GM12878 (cell line): ENCODE data around the gene TPRA1.

Experiments
- EGR1 ChIP-seq, 2 experiments: IDR thresholded peaks; 1 replicate in 1 of 2; 2 replicates in 1 of 2; pipeline ENCODE4 v1.6.1; 2011 to 2012; ENCODE audit warnings: low read depth in 2 of 2, low read length in 2 of 2, borderline replicate concordance in 1 of 2, mild to moderate bottlenecking in 1 of 2, moderate library complexity in 1 of 2
- HDAC6 ChIP-seq: fragments of 200-600 bp; sonication (generic); IDR thresholded peaks from one replicate; pipeline ENCODE4 v1.8.0; 2017; ENCODE audit warnings: antibody characterized with exemption; ENCODE audit not compliant: unreplicated experiment
- LARP7 ChIP-seq: fragments of 450-650 bp; IDR thresholded peaks from 2 replicates; pipeline ENCODE4 v1.6.1; 2017; ENCODE audit warnings: mild to moderate bottlenecking
- POLR2A ChIP-seq: IDR thresholded peaks from 2 replicates; pipeline ENCODE4 v1.6.1; 2011; ENCODE audit warnings: low read depth, mild to moderate bottlenecking, low read length
- SMC3 ChIP-seq: IDR thresholded peaks from 2 replicates; pipeline ENCODE4 v1.6.1; 2011; ENCODE audit warnings: low read length, improper control_type of control experiment, borderline replicate concordance
- ZNF274 ChIP-seq: IDR thresholded peaks from one replicate; pipeline ENCODE4 v1.8.0; 2011; ENCODE audit not compliant: insufficient read length, insufficient read depth
- TF ChIP-seq, protein P1 (sequence below): IDR thresholded peaks from 2 replicates; pipeline ENCODE4 v1.6.1; 2011; ENCODE audit warnings: borderline replicate concordance, low read depth, mild to moderate bottlenecking, moderate library complexity, mixed read lengths, low read length; ENCODE audit not compliant: insufficient read depth; ENCODE audit errors: extremely low read length
- TF ChIP-seq, protein P2 (sequence below), 3 experiments: IDR thresholded peaks in 2 of 3; conservative IDR thresholded peaks in 1 of 3; 2 replicates each; pipeline ENCODE4 v1.5.1; 2011; ENCODE audit warnings: low read depth in 3 of 3, low read length in 3 of 3, mild to moderate bottlenecking in 3 of 3, control low read depth in 2 of 3, moderate library complexity in 2 of 3, inconsistent platforms in 1 of 3, mixed read lengths in 1 of 3; ENCODE audit not compliant: control insufficient read depth in 2 of 3, insufficient read depth in 1 of 3; ENCODE audit errors: extremely low read depth in 1 of 3
- TF ChIP-seq, protein P3 (sequence below): fragments of 450-650 bp; IDR thresholded peaks from 2 replicates; pipeline ENCODE4 v1.6.1; 2017; ENCODE audit warnings: mild to moderate bottlenecking

DNA sequence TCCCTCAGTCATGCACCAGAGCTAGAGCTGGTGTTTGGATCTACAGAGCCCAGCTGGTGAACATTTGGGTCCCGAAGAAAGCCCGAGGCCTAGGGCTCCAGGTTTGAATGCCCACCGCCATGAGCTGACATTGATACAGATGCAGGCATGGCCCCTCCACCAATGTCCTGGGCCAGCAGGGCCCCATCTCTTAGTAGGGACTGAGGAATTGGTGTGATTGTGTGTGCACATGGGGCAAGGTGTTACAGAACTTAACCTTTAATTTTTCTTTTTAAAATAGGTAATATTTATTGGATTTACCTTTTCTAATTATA is 49.5 kb upstream of the TPRA1 start:
- TF ChIP-seq EGR1 (IDR thresholded peaks at IDR 0.05; ENCODE audit: borderline replicate concordance in 1 of 2, low read depth in 2 of 2, low read length in 2 of 2) (no peak), LARP7 (no peak), ZNF274 (no peak), POLR2A (no peak), SMC3 (no peak), HDAC6 (no peak)
- TF ChIP-seq, protein P1, sequence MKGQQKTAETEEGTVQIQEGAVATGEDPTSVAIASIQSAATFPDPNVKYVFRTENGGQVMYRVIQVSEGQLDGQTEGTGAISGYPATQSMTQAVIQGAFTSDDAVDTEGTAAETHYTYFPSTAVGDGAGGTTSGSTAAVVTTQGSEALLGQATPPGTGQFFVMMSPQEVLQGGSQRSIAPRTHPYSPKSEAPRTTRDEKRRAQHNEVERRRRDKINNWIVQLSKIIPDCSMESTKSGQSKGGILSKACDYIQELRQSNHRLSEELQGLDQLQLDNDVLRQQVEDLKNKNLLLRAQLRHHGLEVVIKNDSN, result no peak
- TF ChIP-seq, protein P2, sequence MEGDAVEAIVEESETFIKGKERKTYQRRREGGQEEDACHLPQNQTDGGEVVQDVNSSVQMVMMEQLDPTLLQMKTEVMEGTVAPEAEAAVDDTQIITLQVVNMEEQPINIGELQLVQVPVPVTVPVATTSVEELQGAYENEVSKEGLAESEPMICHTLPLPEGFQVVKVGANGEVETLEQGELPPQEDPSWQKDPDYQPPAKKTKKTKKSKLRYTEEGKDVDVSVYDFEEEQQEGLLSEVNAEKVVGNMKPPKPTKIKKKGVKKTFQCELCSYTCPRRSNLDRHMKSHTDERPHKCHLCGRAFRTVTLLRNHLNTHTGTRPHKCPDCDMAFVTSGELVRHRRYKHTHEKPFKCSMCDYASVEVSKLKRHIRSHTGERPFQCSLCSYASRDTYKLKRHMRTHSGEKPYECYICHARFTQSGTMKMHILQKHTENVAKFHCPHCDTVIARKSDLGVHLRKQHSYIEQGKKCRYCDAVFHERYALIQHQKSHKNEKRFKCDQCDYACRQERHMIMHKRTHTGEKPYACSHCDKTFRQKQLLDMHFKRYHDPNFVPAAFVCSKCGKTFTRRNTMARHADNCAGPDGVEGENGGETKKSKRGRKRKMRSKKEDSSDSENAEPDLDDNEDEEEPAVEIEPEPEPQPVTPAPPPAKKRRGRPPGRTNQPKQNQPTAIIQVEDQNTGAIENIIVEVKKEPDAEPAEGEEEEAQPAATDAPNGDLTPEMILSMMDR (IDR thresholded peaks at IDR 0.05 in 2 of 3, conservative IDR thresholded peaks at IDR 0.05 in 1 of 3; ENCODE audit: control insufficient read depth in 2 of 3, extremely low read depth in 1 of 3, insufficient read depth in 1 of 3, low read depth in 3 of 3, low read length in 3 of 3), result no peak
- TF ChIP-seq, protein P3, sequence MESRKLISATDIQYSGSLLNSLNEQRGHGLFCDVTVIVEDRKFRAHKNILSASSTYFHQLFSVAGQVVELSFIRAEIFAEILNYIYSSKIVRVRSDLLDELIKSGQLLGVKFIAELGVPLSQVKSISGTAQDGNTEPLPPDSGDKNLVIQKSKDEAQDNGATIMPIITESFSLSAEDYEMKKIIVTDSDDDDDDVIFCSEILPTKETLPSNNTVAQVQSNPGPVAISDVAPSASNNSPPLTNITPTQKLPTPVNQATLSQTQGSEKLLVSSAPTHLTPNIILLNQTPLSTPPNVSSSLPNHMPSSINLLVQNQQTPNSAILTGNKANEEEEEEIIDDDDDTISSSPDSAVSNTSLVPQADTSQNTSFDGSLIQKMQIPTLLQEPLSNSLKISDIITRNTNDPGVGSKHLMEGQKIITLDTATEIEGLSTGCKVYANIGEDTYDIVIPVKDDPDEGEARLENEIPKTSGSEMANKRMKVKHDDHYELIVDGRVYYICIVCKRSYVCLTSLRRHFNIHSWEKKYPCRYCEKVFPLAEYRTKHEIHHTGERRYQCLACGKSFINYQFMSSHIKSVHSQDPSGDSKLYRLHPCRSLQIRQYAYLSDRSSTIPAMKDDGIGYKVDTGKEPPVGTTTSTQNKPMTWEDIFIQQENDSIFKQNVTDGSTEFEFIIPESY, result no peak
